ENCODE results near the gene HES7. TPM values are rescaled to one million over a fixed set of nuclear protein-coding genes. Genes with fewer than 3 reads are reported as not detected.
A peak's percentile ranks its signal among the peaks of the same experiment; 100 is the strongest.

Gene HES7
- total and polyA plus RNA-seq, 2 experiments from 2014 or later = not detected

DNA sequence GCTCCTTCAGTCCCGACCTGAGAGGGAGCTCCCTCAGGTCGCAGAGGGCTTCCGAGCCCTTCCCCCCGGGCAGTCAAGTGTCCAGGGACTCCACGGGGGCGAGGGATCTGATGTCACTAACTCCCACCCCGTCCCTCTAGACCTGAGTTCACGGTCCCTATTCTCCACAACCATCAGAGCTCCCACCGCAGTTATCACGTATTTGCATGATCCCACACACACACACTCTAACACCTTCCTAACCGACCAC lies 32.0 kb upstream of the HES7 start:
- H2AFZ ChIP-seq = no peak overlapping the region
- peak overlapping the region; percentile 84 for H3K4me2 ChIP-seq (ENCODE audit: unreplicated experiment)
- peak overlapping the region; percentile 79 for H3K4me3 ChIP-seq
- no peaks in the 10 kb centered on the region for H3K9me3 ChIP-seq (ENCODE audit: low read depth)
- DNase-seq = no peak
- 0 to 1% methylated on average over 10 to 11 of the region's 11 CpGs for WGBS, 2 experiments (ENCODE audit: low coverage in 1 of 2, low lambda C conversion rate in 2 of 2, missing lambda C conversion rate in 2 of 2)
- in situ Hi-C loops (cut with MboI) = no loop called here
- peaks cover 37% of the 10 kb centered on the region for H3K4me1 ChIP-seq (ENCODE audit: insufficient read depth)
- H3K36me3 ChIP-seq (ENCODE audit: low read depth) = no peaks in the 10 kb centered on the region
- peaks cover 27% of the 10 kb centered on the region for H3F3A ChIP-seq (ENCODE audit: insufficient read depth)
- H4K20me1 ChIP-seq (ENCODE audit: insufficient read depth) = no peaks in the 10 kb centered on the region
- H3K79me2 ChIP-seq (ENCODE audit: insufficient read depth) = peaks cover 20% of the 10 kb centered on the region
- TF ChIP-seq EZH2 (IDR thresholded peaks at IDR 0.05; ENCODE audit: insufficient read depth, poor library complexity, severe bottlenecking) (no peak), EZH2phosphoT487 (IDR thresholded peaks at IDR 0.05; ENCODE audit: insufficient read depth, low read depth) (no peak)
- H3K9ac ChIP-seq = peak overlapping the region; percentile 99
- H3K9me2 ChIP-seq (ENCODE audit: insufficient read depth) = no peaks in the 10 kb centered on the region
- no peaks in the 10 kb centered on the region for H3K27me3 ChIP-seq (replicated peaks; ENCODE audit: insufficient read depth)
- H3K27ac ChIP-seq = peak overlapping the region; percentile 100

- no peaks in the 10 kb centered on the region for H3K9me3 ChIP-seq (ENCODE audit: low read depth)
- in situ Hi-C loops (cut with MboI) = no loop called here
Observed at GRCh38 chr17:8155231-8155995, 31.5 kb upstream of the HES7 start.

DNA sequence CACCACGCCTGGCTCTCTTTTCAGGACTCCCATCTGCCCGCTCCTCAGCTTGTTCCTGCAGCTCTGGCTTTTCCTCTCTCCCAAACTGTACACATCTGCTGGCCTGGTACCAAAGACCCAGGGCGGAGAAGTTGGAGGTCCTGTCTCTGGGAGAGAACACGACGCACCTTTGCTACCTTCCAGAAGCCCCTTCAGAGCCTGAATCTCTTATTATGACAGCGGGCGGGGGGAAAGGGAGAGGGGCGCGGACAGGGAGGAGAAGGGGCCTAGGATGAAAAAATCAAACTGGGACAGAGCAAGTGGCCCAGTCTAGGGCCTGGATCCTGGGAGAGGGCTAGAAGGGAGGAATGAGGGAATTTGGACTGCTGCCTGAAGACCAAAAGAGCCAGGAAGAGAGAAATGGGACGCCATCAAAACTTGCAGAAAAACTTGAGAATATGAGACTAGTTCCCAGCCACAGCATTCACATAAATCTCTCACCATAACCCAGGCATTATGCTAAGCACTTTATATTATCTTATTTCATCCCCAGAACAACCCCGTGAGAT lies 30.8 kb upstream of the HES7 start:
- H3K27ac ChIP-seq = peak overlapping the region; percentile 100
- peak overlapping the region; percentile 84 for H3K4me2 ChIP-seq (ENCODE audit: unreplicated experiment)
- H3K36me3 ChIP-seq (ENCODE audit: low read depth) = no peaks in the 10 kb centered on the region
- H3K4me3 ChIP-seq = peak overlapping the region; percentile 79
- WGBS, 2 experiments (ENCODE audit: low coverage in 1 of 2, low lambda C conversion rate in 2 of 2, missing lambda C conversion rate in 2 of 2) = 3 to 7% methylated on average over 9 to 11 of the region's 11 CpGs
- H3K9me2 ChIP-seq (ENCODE audit: insufficient read depth) = no peaks in the 10 kb centered on the region
- no peak for DNase-seq
- H3F3A ChIP-seq (ENCODE audit: insufficient read depth) = peaks cover 30% of the 10 kb centered on the region
- no peaks in the 10 kb centered on the region for H3K9me3 ChIP-seq (ENCODE audit: low read depth)
- no peak for TF ChIP-seq EZH2phosphoT487 (IDR thresholded peaks at IDR 0.05; ENCODE audit: insufficient read depth, low read depth)
- TF ChIP-seq EZH2 (IDR thresholded peaks at IDR 0.05; ENCODE audit: insufficient read depth, poor library complexity, severe bottlenecking) = no peak
- peaks cover 41% of the 10 kb centered on the region for H3K4me1 ChIP-seq (ENCODE audit: insufficient read depth)
- no peaks in the 10 kb centered on the region for H4K20me1 ChIP-seq (ENCODE audit: insufficient read depth)
- H2AFZ ChIP-seq = no peak overlapping the region
- peaks cover 29% of the 10 kb centered on the region for H3K79me2 ChIP-seq (ENCODE audit: insufficient read depth)
- in situ Hi-C loops (cut with MboI) = no loop called here
- no peaks in the 10 kb centered on the region for H3K27me3 ChIP-seq (replicated peaks; ENCODE audit: insufficient read depth)
- H3K9ac ChIP-seq = peak overlapping the region; percentile 99

More at GRCh38 chr17:8155231-8155995, 31.5 kb upstream of the HES7 start:
- no peak for TF ChIP-seq EZH2phosphoT487 (IDR thresholded peaks at IDR 0.05; ENCODE audit: insufficient read depth, low read depth)
- no peak for TF ChIP-seq EZH2 (IDR thresholded peaks at IDR 0.05; ENCODE audit: insufficient read depth, poor library complexity, severe bottlenecking)
- peak overlapping the region; percentile 100 for H3K27ac ChIP-seq
- no peaks in the 10 kb centered on the region for H3K9me2 ChIP-seq (ENCODE audit: insufficient read depth)
- no peaks in the 10 kb centered on the region for H3K27me3 ChIP-seq (replicated peaks; ENCODE audit: insufficient read depth)
- H3K36me3 ChIP-seq (ENCODE audit: low read depth) = no peaks in the 10 kb centered on the region
- H3K79me2 ChIP-seq (ENCODE audit: insufficient read depth) = peaks cover 21% of the 10 kb centered on the region
- peaks cover 40% of the 10 kb centered on the region for H3K4me1 ChIP-seq (ENCODE audit: insufficient read depth)
- peak overlapping the region; percentile 99 for H3K9ac ChIP-seq
- H4K20me1 ChIP-seq (ENCODE audit: insufficient read depth) = no peaks in the 10 kb centered on the region
- peaks cover 30% of the 10 kb centered on the region for H3F3A ChIP-seq (ENCODE audit: insufficient read depth)
- WGBS, 2 experiments (ENCODE audit: low coverage in 1 of 2, low lambda C conversion rate in 2 of 2, missing lambda C conversion rate in 2 of 2) = 10 to 11% methylated on average over 14 of the region's 14 CpGs
- H3K4me3 ChIP-seq = peak overlapping the region; percentile 79
- H2AFZ ChIP-seq = no peak overlapping the region
- peak overlapping the region; percentile 84 for H3K4me2 ChIP-seq (ENCODE audit: unreplicated experiment)
- no peak for DNase-seq

DNA sequence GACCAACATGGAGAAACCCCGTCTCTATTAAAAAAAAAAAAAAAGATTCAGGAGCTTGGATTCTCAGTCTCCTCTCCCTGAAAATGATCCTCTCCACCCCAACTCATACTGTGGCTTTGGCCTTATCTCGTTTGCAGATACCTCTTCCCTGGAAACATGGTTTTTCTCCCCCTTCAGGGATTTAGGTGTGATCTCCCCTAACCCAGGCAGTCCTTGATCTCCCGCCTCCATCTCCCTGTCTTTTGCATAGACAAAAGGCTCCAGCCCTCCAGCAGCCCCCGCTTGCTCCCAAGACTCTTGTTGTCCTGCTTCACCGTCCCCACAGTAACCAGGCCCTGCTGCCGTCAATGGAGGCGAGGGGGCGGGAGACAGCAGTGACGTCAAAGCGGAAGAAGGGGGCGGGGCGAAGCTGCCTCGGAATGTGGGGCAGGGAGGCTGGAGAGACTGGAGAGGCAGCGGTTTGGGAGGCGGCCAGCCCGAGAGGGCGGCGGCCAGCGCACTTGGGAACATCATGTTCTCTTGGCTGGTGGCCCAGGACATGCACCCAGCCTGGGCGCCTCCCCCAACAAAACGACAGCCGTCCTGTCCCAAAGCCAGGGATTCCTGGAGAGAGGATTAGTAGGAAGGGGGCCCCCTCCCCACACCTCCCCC lies 30.2 kb upstream of the HES7 start:
- H3K27me3 ChIP-seq (replicated peaks; ENCODE audit: insufficient read depth) = no peaks in the 10 kb centered on the region
- H3K27ac ChIP-seq = peak overlapping the region; percentile 100
- H3K4me2 ChIP-seq (ENCODE audit: unreplicated experiment) = peak overlapping the region; percentile 86
- no peaks in the 10 kb centered on the region for H3K9me2 ChIP-seq (ENCODE audit: insufficient read depth)
- H3K9ac ChIP-seq = peak overlapping the region; percentile 99
- H3K36me3 ChIP-seq (ENCODE audit: low read depth) = no peaks in the 10 kb centered on the region
- no peak for TF ChIP-seq EZH2phosphoT487 (IDR thresholded peaks at IDR 0.05; ENCODE audit: insufficient read depth, low read depth)
- TF ChIP-seq EZH2 (IDR thresholded peaks at IDR 0.05; ENCODE audit: insufficient read depth, poor library complexity, severe bottlenecking) = no peak
- H3K9me3 ChIP-seq (ENCODE audit: low read depth) = no peaks in the 10 kb centered on the region
- WGBS, 2 experiments (ENCODE audit: low coverage in 1 of 2, low lambda C conversion rate in 2 of 2, missing lambda C conversion rate in 2 of 2) = 0 to 1% methylated on average over 8 to 21 of the region's 22 CpGs
- H3K4me1 ChIP-seq (ENCODE audit: insufficient read depth) = peaks cover 41% of the 10 kb centered on the region
- peaks cover 30% of the 10 kb centered on the region for H3F3A ChIP-seq (ENCODE audit: insufficient read depth)
- in situ Hi-C loops (cut with MboI) = no loop called here
- no peak overlapping the region for H2AFZ ChIP-seq
- peak overlapping the region; percentile 79 for H3K4me3 ChIP-seq
- peak; percentile 99 for DNase-seq
- H3K79me2 ChIP-seq (ENCODE audit: insufficient read depth) = peaks cover 32% of the 10 kb centered on the region
- no peaks in the 10 kb centered on the region for H4K20me1 ChIP-seq (ENCODE audit: insufficient read depth)

Data from GM23248 (cell line).